PFSK-1 (cell line): ENCODE results near the gene RNF208.

Experiments
- FOXP2 ChIP-seq: optimal IDR thresholded peaks from 2 replicates; pipeline ENCODE3; 2011; ENCODE audit warnings: borderline replicate concordance, control low read depth, inconsistent platforms; ENCODE audit not compliant: insufficient read depth; ENCODE audit errors: extremely low read length, extremely low read depth
- POLR2AphosphoS5 ChIP-seq: IDR thresholded peaks from 2 replicates; pipeline ENCODE4 v1.6.1; 2012; ENCODE audit warnings: low read depth, mild to moderate bottlenecking, control low read depth, low read length, moderate library complexity
- SIN3A ChIP-seq: IDR thresholded peaks from 2 replicates; pipeline ENCODE4 v1.6.1; 2012; ENCODE audit warnings: mild to moderate bottlenecking, low read length, moderate library complexity, borderline replicate concordance; ENCODE audit not compliant: insufficient read depth
- TAF1 ChIP-seq: IDR thresholded peaks from 2 replicates; pipeline ENCODE4 v1.6.1; 2012; ENCODE audit warnings: low read length, control low read depth, borderline replicate concordance; ENCODE audit not compliant: insufficient read depth
- TF ChIP-seq, protein P1 (sequence below), 2 experiments: IDR thresholded peaks; 2 replicates each; pipeline versions ENCODE4 v1.6.1 to v1.8.0; 2011 to 2012; ENCODE audit warnings: low read depth in 2 of 2, low read length in 2 of 2, control low read depth in 1 of 2, inconsistent platforms in 1 of 2, mild to moderate bottlenecking in 1 of 2, moderate library complexity in 1 of 2; ENCODE audit not compliant: insufficient read depth in 1 of 2

Gene RNF208

DNA sequence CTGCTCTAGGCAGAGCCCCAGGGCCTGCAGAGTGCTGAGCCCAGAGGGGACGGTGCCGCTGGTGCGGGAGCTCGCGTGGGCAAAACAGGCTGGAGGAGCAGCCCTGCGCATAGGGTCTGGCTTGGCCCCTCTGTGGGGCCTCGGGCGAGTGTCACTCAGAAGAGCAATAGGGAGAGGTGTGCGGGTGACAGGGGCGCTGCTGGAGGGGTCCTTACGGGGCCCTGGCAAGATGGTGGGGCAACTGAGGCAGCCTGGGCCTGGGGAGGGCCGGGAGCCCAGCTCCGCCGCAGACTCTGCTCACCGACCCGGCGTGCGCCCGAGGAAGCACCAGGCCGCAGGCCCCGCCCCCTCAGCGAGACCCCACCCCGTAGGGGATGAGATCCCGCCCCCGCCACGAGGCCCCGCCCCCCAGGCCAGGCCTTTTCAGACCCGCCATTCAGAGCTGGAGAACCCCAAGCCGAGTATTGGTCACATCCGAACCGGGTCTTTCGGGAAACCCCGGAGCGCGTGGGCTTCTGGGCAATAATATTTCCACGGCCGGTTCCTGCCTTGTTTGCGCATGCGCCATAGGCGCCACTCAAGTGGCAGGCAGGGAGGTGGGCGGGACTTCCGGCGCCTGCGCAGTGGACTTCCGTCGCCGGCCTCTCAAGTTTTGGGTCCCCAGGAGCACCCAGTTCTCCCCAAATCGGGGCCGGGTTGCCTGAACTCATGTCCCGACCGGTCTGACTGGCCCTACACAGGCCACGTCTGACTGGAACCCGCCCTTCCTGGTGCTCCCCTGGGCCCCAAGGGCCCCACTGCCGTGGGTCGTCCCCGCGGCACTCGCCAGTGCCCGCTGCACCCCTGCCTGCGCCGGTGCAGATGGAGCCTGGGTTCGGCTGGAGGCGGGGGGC, 1.3 kb upstream of the RNF208 start:
- TF ChIP-seq, protein P1, sequence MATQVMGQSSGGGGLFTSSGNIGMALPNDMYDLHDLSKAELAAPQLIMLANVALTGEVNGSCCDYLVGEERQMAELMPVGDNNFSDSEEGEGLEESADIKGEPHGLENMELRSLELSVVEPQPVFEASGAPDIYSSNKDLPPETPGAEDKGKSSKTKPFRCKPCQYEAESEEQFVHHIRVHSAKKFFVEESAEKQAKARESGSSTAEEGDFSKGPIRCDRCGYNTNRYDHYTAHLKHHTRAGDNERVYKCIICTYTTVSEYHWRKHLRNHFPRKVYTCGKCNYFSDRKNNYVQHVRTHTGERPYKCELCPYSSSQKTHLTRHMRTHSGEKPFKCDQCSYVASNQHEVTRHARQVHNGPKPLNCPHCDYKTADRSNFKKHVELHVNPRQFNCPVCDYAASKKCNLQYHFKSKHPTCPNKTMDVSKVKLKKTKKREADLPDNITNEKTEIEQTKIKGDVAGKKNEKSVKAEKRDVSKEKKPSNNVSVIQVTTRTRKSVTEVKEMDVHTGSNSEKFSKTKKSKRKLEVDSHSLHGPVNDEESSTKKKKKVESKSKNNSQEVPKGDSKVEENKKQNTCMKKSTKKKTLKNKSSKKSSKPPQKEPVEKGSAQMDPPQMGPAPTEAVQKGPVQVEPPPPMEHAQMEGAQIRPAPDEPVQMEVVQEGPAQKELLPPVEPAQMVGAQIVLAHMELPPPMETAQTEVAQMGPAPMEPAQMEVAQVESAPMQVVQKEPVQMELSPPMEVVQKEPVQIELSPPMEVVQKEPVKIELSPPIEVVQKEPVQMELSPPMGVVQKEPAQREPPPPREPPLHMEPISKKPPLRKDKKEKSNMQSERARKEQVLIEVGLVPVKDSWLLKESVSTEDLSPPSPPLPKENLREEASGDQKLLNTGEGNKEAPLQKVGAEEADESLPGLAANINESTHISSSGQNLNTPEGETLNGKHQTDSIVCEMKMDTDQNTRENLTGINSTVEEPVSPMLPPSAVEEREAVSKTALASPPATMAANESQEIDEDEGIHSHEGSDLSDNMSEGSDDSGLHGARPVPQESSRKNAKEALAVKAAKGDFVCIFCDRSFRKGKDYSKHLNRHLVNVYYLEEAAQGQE (IDR thresholded peaks at IDR 0.05; ENCODE audit: insufficient read depth in 1 of 2, low read depth in 2 of 2, low read length in 2 of 2) = no peak
- TF ChIP-seq FOXP2 (no peak), POLR2AphosphoS5 (peak; percentile 89), TAF1 (peak; percentile 55; the same call in 1 of the 2 replicates)

DNA sequence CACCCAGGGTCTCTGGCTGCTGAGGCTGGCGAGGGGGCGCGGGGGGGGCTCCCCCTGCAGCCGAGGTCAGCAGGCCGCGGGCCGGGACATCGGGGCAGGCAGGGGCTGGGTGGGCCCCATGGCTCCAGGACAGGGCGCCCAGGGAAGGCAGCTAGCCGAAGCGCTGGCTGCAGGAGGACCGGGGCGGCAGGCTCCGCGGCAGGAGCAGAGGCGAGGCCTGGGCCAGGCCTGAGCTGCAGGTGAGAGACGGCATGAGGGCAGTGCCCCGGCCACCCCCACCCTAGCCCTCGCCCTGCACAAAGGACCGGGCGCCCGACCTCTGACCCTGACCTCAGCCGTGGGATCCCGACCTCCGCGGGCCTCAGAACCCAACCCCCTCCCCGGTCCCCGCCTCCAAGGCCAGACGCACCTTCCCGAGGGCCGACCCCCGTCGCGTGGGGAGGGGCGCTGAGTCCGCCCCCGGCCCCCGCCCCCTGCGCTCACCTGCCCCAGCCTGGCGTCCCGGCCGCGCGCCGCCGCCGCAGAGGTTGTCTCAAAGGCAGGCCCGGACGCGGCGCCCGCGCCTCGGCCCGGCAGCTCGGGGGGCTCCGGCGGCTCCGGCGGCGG, 431 bp downstream of the RNF208 start:
- TF ChIP-seq FOXP2 (no peak), POLR2AphosphoS5 (no peak), TAF1 (no peak)
- TF ChIP-seq, protein P1 (IDR thresholded peaks at IDR 0.05; ENCODE audit: insufficient read depth in 1 of 2, low read depth in 2 of 2, low read length in 2 of 2) = no peak

DNA sequence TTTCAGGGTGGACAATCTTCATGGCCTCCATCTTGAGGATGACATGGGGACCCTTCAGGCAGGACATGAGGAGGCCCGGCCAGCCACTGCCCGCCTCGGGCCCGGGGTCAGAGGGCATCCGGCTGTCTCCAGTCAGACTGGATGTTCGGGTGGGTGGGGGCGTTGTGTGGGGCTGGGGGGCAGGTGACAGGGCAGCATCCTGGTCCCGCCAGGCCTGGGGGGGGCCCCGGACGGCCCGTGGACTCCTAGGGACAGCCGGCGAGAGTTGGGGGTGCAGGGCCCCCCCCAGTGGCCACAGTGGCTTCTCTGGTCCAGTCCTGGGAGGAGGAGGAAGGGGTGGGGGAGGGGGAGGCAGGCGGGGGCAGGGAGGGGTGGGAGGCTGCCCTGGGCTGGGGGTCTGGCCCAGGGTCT, 940 bp downstream of the RNF208 start:
- TF ChIP-seq SIN3A (no peak), FOXP2 (no peak), POLR2AphosphoS5 (no peak), TAF1 (no peak)
- TF ChIP-seq, protein P1 (IDR thresholded peaks at IDR 0.05; ENCODE audit: insufficient read depth in 1 of 2, low read depth in 2 of 2, low read length in 2 of 2) = no peak

DNA sequence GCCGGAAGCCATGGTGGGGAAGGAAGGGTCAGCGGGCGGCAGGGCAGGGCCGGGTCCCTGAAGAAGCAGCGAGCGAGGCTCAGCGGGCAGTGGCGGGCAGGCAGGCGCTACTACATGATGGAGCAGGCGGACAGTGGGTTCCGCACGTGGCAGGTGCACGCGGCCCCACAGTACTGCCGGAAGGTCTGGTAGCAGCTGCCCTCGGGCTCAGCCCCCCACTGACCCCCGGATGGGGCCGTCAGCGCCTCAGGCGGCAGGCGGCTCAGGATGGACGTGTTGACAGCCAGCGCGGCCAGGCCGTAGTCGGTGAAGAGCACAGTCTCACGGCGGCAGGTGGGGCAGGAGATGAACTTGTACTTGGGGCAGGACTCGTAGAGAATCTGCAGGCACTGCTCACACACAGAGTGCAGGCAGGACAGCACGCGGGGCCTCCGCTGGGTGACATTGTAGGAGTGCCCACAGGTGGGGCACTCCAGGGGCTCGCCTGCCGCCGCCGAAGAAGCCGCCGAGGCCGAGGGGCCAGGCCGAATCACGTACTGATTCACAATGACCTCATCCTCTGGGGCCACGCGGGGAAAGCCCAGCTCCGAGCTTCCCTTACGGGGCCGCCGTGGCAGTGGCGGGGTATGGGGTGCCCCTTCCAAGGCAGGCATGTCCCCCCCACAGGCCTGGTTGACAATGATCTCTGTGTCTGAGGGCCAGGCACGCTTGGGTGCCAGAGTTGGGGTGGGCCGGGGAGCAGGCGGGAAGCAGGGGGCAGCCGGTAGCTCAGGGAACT, 1.5 kb downstream of the RNF208 start:
- TF ChIP-seq POLR2AphosphoS5 = no peak
- no peak for TF ChIP-seq SIN3A
- TF ChIP-seq, protein P1 (IDR thresholded peaks at IDR 0.05; ENCODE audit: insufficient read depth in 1 of 2, low read depth in 2 of 2, low read length in 2 of 2) = no peak
- TF ChIP-seq FOXP2 = no peak
- no peak for TF ChIP-seq TAF1
